ENCODE measurements around the gene PALLD.

PALLD gene

GRCh38 chr4:168537086-168537485, 40.2 kb downstream of the PALLD start:
- no peak for TF ChIP-seq CTCF (IDR thresholded peaks at IDR 0.05; ENCODE audit: low read depth, low read length)
- no peak overlapping the region for H3K4me3 ChIP-seq (ENCODE audit: low read depth, low read length)

DNA sequence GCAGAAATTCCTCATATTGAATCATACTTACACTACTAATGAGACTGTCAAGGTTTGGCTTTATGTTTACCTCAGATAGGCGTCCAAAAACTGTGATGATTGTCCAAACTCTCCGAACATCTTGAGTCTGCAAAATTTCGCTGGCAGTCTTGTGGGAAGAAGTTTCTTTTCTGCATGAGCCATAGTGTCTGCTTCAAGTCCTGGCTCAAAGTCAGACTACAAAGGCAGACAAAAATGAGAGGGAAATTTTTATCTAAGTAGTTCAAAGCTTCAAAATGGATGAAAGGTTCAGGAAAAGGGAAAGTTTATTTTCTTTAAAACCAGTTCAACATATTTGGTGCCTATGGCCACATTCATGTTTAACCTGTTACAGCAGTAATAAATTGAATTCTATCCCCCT, 40.7 kb downstream of the PALLD start:
- TF ChIP-seq CTCF (IDR thresholded peaks at IDR 0.05; ENCODE audit: low read depth, low read length) = no peak
- no peak overlapping the region for H3K4me3 ChIP-seq (ENCODE audit: low read depth, low read length)

GRCh38 chr4:168538632-168539031, 41.8 kb downstream of the PALLD start:
- no peak overlapping the region for H3K4me3 ChIP-seq (ENCODE audit: low read depth, low read length)
- no peak for TF ChIP-seq CTCF (IDR thresholded peaks at IDR 0.05; ENCODE audit: low read depth, low read length)

- peak overlapping the region; percentile 49 for H3K4me3 ChIP-seq (ENCODE audit: low read depth, low read length)
These were observed 43.2 kb downstream of the PALLD start for GRCh38 chr4:168540086-168540485.

GRCh38 chr4:168540503-168541265, 43.8 kb downstream of the PALLD start:
- no peak for TF ChIP-seq CTCF (IDR thresholded peaks at IDR 0.05; ENCODE audit: low read depth, low read length)

More at GRCh38 chr4:168540086-168540485, 43.2 kb downstream of the PALLD start:
- TF ChIP-seq CTCF (IDR thresholded peaks at IDR 0.05; ENCODE audit: low read depth, low read length) = no peak

GRCh38 chr4:168541266-168541953, 44.6 kb downstream of the PALLD start:
- H3K4me3 ChIP-seq (ENCODE audit: low read depth, low read length) = no peak overlapping the region
- no peak for TF ChIP-seq CTCF (IDR thresholded peaks at IDR 0.05; ENCODE audit: low read depth, low read length)

More at GRCh38 chr4:168540503-168541265, 43.8 kb downstream of the PALLD start:
- peak overlapping the region; percentile 49 for H3K4me3 ChIP-seq (ENCODE audit: low read depth, low read length)

DNA sequence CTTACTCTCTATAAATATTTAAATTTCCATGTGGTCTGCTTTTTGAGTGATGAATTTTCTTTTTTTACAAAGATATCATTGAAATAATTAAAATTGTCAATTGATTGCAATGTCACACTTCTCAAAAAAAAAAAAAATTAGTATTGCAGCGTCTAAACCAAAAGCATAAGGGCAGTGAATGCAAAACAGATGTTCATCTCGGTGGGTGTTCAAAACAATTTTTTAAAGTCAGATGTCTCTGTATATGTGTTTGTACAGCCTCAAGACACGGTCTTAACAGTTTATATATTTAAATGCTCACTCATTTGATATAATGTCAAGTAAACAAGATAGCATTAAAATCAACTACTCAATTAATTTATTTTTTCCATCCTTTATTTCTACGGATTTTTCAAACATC, 52.3 kb downstream of the PALLD start:
- no peak for TF ChIP-seq CTCF (IDR thresholded peaks at IDR 0.05; ENCODE audit: low read depth, low read length)

More for the DNA sequence above, 52.3 kb downstream of the PALLD start:
- H3K4me3 ChIP-seq (ENCODE audit: low read depth, low read length) = no peak overlapping the region

Data from WI38 (cell line).